HG02840 (cell line): ENCODE measurements around the gene TUFT1.

ENCODE experiments used
- ATAC-seq: cut with Tn5 transposase; IDR thresholded peaks from one replicate; pipeline ENCODE4 v1.9.1; 2021; ENCODE audit warnings: mild to moderate bottlenecking, moderate library complexity, moderate number of reproducible peaks; ENCODE audit not compliant: unreplicated experiment, low FRiP score

TUFT1 gene

GRCh38 chr1:151536499-151536898 is 3.6 kb upstream of the TUFT1 start:
- no peak for ATAC-seq

DNA sequence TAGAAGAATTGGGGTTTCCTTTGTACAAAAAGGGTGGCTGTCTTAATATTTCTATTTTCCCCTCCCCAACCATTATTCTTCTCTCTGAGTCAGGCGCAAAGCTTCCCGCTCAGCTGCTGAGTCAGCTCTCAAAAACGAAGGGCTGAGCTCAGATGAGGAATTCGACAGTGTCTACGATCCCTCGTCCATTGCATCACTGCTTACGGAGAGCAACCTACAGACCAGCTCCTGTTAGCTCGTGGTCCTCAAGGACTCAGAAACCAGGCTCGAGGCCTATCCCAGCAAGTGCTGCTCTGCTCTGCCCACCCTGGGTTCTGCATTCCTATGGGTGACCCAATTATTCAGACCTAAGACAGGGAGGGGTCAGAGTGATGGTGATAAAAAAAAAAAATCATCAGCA is 3.0 kb upstream of the TUFT1 start:
- no peak for ATAC-seq

GRCh38 chr1:151539321-151540020 is 638 bp upstream of the TUFT1 start:
- ATAC-seq = peak; percentile 28

DNA sequence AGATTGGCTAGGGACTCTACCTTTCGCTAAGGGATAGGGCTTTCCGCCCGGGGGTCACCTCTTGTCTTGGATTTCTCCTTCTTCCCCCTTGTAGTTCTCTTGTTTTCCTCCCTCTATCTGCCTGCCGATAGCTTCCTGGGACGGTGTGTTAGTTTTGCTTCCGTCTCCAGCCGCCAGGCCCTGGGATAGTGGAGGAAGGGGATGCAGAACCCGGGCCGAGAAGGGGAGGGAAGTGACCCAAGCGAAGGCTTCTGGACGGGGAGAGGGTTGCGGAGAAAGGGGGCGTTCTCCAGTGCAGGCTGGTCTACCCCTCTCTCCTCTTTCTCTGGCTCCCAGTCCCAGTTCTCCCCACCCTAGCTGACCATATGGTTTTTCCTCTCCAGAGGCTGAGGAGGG is 871 bp downstream of the TUFT1 start:
- no peak for ATAC-seq

DNA sequence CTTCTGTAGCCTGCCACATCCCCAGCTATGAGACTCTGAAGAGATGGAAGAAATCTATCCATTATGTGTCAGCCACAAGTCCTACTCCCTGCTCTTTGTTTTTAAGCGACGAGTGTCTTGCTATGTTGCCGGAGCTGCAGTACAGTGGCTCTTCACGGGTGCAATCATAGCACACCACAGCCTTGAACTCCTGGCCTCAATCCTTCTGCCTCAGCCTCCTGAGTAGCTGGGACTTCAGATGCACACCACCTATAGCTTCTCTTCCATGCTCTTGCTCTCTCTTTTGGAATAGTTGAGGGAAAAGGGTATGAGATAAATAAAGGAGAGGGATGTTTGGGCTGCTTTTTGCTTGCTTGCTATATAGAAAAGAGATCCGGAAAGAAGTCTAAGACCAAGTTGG is 1.6 kb downstream of the TUFT1 start:
- ATAC-seq = no peak

DNA sequence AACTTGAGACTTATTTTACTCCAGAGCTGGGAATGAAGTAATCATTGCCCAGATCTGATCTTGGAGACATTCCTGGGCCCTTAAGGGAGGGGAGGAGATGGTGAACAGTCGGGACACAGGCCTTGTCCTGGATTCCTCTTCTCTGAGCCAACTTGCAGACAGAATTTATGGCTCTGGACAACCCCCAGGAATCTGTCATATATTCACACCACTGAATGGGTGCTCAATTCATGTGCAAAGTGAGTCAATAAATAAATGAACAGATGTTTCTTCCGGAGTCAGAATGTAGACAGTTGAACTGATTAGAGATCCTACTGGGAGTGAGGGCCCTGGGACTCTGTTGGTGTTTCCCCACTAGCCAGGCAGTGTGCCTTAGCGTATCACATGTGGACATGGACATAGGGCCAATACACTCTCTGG is 2.6 kb downstream of the TUFT1 start:
- no peak for ATAC-seq

DNA sequence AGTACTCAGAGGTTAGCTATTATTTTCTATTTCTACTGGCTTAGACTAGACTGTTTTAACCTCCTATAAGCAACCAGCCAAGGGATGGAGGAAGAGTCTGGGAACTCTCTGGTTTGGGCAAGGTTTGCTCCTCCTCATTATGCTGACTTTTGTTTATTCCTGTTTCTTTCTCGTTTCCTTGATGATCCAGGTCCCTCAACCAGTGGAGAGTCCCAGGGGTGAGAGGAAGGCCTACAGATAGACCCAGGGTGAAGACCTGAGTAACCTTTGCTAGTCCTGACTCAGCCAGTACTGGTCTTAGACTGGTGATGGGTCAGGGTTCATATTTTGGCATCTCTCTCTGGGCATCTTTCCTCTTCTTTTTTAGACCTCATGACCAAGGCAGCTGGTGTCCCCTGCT is 5.4 kb downstream of the TUFT1 start:
- no peak for ATAC-seq

DNA sequence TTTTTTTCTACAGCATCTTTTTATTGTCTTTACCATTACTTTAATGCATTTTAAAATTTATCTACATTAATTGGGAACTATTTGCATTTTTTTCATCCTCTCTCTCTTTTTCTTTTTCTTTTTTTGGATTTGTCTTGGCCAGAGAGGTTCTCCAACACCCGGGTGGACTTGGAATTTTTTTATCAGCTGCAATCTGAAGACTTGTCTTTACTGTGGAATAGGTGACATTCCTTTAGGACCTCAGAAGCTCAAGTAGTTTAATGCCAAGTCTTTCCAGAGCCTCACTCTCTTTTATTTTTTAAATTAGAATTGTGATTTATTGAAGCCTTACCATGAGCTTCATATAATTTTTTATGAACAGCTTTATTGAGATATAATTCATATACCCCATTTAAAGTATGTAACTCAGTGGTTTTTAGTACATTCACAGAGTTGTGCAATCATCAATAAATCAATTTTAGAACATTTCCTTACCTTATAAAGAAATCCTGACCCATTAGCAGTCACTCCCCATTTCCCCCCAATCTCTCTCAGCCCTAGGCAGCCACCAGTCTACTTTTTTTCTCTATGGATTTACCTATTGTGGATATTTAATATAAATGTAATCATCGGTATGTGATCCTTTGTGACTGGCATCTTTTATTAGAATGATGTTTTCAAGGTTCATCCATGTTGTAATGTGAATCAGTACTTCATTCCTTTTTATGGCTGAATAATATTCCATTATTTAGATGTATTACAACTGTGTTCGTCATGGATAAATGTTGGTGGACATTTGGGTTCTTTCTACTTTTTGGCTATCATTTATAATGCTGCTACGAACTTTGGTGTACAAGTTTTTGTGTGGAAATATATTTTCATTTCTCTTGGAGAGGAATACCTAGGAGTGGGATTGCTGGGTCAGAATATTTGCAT is 6.2 kb downstream of the TUFT1 start:
- ATAC-seq = no peak

DNA sequence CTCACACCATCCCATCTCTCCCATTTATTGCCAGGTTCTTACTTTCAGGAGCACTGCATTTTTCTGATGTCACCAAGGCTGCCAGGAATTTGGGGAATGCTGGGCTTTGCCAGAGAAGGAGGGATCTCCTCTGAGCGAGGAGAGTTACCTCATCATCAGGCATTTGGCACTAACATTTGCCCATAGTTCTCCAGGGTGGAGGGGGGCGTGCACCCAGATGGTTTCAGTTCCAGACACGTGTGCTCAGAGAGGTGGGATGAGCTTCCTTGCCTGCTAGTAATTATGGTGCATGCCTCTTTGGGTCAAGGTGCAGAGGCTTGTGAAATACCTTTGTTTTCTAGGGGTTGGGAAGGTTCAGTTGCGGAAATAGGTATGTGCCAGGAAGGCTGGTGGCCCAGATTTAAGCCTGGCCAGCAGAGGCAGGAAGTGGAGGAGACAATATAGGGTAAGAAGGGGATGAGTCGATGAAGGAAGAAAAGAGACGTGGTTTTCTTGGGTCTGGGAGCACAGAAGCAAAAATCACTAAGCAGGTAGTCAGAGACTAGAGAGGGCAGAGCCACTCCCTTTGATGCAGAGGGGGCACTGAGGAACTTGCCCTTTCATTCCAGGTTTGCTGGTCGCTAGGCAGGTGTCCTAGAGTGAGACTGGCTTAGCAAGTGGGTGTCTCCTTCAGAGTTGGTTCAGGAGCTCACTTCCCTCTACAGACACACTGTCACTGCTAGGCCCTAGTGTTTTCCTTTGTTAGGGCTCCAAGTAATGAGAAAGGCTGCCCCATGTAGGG is 7.2 kb downstream of the TUFT1 start:
- ATAC-seq = no peak

DNA sequence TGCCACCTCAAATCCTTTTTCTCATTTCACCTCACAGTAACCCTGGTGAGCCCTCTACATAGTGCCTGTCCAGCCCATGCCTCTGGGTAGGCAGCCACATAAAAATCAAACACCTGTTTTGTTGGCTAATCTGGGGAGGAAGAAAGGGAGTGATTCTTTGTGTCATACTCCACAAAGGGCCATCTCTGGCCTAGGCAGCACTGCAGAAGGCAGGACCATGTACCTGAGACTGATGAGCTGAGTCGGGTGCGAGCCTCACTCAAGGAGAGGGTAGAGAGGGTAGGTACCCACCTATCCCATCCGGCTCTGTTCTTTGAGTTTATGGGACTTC is 7.8 kb downstream of the TUFT1 start:
- no peak for ATAC-seq

- no peak for ATAC-seq
Measured at GRCh38 chr1:151549199-151549598, 9.1 kb downstream of the TUFT1 start.

GRCh38 chr1:151553659-151554058 is 13.6 kb downstream of the TUFT1 start:
- ATAC-seq = no peak

DNA sequence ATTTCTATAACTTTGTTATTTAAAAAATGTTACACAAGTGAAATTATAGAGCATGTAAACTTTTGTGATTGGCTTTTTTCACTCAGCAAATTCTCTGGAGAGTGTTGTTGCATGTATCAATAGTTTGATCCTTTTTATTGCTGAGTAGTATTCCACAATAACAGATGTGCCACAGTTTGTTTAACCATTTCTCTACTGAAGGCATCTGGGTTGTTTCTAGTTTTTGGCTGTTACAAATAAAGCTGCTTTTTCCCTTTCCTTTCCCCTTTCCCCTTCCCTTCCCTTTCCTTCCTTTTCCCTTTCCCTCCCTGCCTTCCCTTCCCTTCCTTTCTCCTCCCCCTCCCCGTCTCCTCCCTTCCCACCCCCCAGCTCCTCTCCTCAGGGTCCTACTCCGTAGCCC is 15.9 kb downstream of the TUFT1 start:
- no peak for ATAC-seq

GRCh38 chr1:151562661-151563060 is 22.6 kb downstream of the TUFT1 start:
- no peak for ATAC-seq

DNA sequence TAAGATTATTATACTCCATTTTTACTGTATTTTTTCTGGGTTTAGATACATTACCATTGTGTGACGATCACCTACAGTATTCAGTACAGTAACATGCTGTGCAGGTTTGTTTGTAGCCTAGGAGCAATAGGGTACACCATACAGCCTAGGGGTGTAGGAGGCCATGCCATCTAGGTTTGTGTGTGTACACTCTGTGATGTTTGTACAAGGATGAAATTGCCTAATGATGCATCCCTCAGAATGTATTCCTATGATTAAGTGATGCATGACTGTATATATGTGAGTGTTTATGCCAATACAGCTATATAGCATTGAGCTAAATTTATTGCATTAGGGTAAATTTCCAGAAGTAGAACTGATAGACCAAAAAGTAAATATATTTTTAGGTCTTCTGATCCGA is 23.3 kb downstream of the TUFT1 start:
- no peak for ATAC-seq

DNA sequence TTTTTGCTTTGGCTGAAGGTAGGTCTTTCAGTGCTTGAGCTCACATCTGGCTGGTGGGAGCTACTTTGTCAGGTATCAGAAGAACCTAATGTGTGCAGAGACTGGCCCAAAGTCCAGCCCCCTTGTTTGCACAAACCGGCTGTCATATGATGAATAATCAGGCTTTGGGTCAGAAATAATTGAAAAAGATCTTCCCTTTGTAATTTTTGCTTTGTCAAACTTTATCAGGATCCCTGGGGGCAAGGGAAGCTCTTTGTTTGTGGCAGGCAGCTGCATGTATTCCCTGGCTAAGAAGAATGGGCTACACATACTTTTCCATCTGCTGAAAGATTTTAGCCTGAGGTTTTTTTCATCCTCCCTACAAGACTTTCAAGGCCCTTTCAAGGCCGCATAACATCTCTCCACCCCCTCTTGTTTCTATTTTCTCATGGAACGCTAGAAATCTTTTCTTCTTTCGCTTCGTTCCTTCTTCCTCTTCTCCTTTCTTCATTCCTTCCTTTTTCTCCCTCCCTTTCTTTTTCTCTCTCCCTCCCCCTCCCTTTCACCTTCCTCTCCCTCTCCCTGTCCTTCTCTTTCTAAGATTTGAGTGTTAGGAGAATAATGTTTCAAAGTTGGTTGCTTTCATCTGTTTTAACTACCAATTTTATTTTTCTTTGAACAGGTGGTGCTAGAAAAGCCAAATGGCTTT is 25.5 kb downstream of the TUFT1 start:
- ATAC-seq = no peak

DNA sequence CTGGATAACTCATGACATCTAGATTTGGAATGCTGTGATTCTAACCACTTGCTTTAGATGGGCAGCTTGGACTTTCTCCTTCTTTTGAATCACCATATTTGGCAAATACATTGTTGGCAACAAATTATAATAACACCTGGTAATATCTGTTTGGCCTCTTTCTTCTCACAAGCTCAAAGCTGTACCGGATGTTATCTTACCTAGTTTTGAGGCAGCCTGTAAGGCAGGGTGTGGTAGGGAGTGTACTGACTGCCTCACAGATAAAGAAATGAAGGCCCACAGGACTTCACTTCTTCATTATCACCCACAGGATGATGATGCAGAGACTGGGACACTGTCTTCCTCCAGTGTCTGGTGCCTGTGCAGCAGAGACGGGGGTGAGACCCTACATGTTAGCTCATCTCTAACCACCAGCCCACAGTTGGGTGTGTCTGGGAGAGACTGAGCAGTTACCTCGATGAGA is 28.5 kb downstream of the TUFT1 start:
- no peak for ATAC-seq

DNA sequence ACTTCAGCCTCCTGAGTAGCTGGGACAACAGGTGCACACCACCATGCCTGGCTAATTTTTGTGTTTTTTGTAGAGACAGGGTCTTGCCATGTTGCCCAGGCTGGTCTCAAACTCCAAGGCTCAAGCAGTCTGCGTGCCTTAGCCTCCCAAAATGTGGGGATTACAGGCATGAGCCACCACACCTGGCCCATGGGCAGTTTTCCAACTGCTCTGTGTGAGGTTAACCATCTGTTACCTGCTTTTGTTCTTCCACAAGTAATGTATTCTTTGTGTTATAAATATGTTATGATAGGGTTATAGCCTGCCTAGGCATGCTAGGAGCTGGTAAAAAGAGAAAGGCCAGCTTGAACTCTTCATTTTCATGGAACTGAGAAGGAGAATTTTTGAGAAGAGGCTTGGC is 30.7 kb downstream of the TUFT1 start:
- no peak for ATAC-seq

- no peak for ATAC-seq
Measured at GRCh38 chr1:151574575-151575529, 34.7 kb downstream of the TUFT1 start.
